GM20000 (cell line): Measurements from ENCODE around the gene SUPT6H.
"Not testable (repeated sequence)": the region's sequence is repeated elsewhere in the genome, so short reads cannot be mapped to it uniquely, and the experiment has no call there.

Experiments used
- DNase-seq: peaks from one replicate; pipeline ENCODE4 v3.0.0; 2012; ENCODE audit warnings: low spot score
- TF ChIP-seq, protein P1 (sequence below): IDR thresholded peaks from 2 replicates; pipeline ENCODE4 v1.5.1; 2012; ENCODE audit warnings: mild to moderate bottlenecking, control low read depth; ENCODE audit errors: extremely low read depth, missing control alignments

SUPT6H gene

DNA sequence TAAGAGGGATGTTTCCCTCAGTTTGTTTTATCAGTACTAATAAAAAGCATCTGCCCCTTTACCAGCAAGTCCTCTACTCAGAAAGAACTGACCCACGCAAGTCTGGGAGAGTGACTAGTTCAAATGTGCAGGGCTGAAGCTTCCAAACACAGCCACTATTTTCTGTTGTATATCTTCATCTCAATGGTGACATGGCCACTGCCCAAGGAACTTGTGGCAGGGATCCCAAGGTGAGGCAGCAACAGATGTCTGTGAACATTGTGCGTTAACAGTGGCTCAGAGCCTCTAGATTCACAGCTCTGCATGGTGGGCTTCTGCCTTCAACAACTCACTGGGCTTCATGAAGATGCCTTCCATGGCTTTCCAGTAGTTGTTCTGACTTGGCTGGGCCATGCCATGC, 13.3 kb upstream of the SUPT6H start:
- DNase-seq, result no peak
- TF ChIP-seq, protein P1, sequence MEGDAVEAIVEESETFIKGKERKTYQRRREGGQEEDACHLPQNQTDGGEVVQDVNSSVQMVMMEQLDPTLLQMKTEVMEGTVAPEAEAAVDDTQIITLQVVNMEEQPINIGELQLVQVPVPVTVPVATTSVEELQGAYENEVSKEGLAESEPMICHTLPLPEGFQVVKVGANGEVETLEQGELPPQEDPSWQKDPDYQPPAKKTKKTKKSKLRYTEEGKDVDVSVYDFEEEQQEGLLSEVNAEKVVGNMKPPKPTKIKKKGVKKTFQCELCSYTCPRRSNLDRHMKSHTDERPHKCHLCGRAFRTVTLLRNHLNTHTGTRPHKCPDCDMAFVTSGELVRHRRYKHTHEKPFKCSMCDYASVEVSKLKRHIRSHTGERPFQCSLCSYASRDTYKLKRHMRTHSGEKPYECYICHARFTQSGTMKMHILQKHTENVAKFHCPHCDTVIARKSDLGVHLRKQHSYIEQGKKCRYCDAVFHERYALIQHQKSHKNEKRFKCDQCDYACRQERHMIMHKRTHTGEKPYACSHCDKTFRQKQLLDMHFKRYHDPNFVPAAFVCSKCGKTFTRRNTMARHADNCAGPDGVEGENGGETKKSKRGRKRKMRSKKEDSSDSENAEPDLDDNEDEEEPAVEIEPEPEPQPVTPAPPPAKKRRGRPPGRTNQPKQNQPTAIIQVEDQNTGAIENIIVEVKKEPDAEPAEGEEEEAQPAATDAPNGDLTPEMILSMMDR, result no peak

DNA sequence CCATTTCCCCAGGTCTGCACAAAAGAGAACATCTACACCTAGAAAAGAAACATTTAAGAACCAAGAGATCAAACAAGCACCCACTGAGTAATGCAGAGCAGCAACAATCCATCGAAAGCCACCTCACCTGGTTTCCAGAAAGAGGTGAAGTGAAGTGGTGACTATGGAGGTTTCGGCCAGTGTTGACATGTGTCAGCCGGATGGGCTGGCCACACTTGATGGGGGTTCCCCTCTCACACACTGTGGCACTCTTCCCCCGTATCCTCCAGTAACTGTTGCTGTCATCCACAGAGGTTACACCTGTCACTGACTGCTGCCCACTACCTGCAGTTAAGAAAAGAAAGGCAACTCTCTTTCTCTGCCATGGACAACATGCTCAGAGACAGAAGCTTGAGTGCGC, 6.8 kb upstream of the SUPT6H start:
- DNase-seq, result no peak
- TF ChIP-seq, protein P1, result no peak

DNA sequence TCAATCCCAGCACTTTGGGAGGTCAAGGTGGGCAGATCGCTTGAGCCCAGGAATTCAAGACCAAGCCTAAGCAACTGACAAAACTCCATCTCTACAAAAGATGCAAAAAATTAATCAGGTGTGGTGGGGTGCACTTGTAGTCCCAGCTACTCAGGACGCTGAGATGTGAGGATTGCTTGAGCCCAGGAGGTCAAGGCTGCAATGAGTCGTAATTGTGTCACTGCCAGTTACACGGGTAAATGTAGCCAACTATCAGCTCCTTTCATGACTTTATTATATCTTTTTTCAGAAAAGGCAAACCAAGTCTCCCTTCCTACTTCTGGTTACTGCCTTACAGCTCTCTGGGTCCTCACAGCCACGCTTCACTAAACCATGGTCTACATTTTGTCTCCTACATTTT, 4.2 kb upstream of the SUPT6H start:
- TF ChIP-seq, protein P1, result no peak
- no peak for DNase-seq

DNA sequence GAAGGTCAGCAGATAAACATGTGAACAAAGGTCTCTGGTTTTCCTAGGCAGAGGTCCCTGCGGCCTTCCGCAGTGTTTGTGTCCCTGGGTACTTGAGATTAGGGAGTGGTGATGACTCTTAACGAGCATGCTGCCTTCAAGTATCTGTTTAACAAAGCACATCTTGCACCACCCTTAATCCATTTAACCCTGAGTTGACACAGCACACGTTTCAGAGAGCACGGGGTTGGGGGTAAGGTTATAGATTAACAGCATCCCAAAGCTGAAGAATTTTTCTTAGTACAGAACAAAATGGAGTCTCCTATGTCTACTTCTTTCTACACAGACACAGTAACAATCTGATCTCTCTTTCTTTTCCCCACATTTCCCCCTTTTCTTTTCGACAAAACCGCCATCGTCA, 3.7 kb upstream of the SUPT6H start:
- not testable (repeated sequence) for DNase-seq

DNA sequence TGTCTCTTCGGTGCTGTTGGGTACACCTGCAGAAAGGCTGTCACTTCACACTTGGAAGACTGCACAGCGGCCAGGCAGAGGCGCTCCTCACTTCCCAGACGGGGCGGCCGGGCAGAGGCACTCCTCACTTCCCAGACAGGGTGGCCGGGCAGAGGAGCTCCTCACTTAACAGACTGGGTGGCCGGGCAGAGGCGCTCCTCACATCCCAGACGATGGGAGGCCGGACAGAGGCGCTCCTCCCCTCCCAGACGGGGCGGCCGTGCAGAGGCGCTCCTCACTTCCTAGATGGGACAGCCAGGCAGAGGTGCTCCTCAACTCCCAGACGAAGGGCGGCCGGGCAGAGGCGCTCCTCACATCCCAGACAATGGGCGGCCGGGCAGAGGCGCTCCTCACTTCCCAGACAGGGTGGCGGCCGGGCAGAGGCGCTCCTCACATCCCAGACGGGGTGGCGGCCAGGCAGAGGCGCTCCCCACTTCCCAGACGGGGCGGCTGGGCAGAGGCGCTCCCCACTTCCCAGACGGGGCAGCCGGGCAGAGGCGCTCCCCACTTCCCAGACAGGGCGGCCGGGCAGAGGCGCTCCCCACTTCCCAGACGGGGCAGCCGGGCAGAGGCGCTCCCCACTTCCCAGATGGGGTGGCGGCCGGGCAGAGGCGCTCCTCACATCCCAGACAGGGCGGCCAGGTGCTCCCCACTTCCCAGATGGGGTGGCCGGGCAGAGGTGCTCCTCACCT, 3.1 kb upstream of the SUPT6H start:
- DNase-seq, result not testable (repeated sequence)

DNA sequence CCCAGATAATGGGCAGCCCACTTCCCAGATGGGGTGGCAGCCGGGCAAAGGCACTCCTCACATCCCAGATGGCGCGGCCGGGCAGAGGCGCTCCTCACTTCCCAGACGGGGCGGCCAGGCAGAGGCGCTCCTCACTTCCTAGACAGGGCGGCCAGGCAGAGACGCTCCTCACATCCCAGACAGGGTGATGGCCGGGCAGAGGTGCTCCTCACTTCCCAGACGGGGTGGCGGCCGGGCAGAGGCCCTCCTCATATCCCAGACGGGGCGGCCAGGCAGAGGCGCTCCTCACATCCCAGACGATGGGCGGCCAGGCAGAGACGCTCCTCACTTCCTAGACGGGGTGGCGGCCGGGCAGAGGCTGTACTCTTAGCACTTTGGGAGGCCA, 2.5 kb upstream of the SUPT6H start:
- not testable (repeated sequence) for DNase-seq

DNA sequence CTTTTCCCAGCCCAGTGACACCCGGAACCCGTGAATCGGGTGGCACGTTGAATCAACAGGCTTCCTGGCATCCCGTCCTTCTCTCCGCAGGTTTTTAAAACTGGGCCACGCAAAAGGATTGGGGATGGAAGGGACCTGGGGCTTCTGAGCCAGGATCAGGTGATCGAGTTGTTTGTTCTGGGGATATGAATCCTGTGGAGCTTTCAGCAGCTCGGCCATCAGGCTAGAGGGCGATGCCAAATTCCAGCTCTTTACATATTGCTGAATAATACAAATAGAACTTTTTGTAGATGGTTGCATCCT, 473 bp downstream of the SUPT6H start:
- no peak for DNase-seq
- TF ChIP-seq, protein P1, result no peak

DNA sequence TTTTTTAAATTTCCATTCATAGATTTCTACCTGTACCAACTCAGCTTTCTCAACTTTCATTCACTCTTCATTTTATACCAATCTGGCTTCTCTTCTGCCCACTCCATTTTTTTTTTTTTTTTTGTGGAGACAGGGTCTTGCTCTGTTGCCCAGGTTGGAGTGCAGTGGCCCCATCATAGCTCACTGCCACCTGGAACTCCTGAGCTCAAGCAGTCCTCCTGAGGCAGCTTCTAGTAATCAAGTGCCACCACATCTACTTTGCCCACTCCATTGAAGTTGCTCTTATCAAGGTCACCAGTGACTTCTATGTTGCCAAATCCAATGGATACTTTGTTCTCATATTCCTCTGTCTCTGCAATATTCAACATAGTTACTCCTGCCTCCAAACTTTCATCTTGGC, 1.7 kb downstream of the SUPT6H start:
- TF ChIP-seq, protein P1, result no peak
- no peak for DNase-seq

DNA sequence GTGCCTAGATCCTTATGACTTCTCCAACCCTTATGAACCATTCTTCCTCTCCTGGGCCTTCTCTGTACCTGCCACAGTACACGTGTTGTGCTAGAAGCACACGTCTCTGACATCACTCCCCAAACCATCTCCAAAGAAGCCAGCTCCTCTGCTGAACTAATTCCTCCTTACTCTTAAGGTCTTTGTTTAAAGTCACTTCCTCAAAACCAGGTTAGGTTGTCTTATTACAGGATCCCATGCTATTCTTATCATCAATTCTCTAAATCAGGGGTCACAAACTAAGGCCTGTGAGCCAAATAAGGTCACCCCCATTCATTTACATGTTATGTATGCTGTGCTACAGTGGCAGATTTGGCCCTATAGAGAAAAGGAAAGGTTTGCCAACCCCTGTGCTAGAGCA, 4.0 kb downstream of the SUPT6H start:
- TF ChIP-seq, protein P1, result no peak
- no peak for DNase-seq
